HG03442 (cell line): Measurements from ENCODE around the gene SLC46A2.

Experiments used
- ATAC-seq: cut with Tn5 transposase; IDR thresholded peaks from one replicate; pipeline ENCODE4 v1.9.1; 2021; ENCODE audit warnings: mild to moderate bottlenecking, moderate library complexity; ENCODE audit not compliant: unreplicated experiment

Gene SLC46A2

DNA sequence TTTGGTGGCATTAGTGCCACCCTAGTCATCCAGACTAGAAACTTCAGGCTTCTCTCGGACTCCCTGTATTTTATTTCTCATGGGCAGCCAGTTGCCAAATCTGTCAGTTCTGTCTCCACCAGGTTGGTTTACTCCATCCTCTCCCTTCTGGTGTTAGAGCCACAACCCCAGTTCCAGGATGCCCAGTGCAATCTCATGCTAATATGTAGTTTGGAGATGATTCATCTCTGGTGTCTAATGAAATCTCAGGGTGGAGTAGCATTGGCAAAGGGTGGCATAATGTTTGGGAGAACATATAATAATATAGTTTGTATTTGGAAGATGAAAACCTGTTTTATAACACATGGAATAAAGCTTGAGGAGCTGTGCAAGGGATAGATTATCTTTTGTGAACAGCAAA lies 30.2 kb downstream of the SLC46A2 start:
- no peak for ATAC-seq

- ATAC-seq = peak; percentile 68
Observed at GRCh38 chr9:112858625-112859147, 32.0 kb downstream of the SLC46A2 start.

GRCh38 chr9:112858005-112858404 lies 32.7 kb downstream of the SLC46A2 start:
- ATAC-seq = no peak

GRCh38 chr9:112856843-112857242 lies 33.8 kb downstream of the SLC46A2 start:
- no peak for ATAC-seq

GRCh38 chr9:112856200-112856599 lies 34.5 kb downstream of the SLC46A2 start:
- ATAC-seq = no peak

DNA sequence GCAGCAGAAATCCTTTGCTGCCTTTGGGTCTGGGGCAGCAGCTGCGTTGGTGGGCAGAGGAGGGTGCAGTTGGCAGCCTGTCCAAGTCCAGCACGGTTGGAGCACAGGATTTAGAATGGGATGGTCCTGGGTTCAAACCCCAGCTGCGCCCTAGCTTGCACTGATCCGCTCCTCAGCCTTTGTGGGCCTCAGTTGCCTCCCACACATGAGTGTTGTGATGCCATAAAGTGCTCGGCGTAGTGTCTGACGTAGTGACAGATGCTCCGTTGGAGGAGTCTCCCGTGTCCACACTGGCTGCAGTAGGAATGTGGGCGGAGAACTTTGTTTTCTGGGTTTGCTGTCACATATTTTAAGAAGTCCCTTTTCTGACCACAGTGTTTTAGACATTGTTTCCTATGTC lies 36.0 kb downstream of the SLC46A2 start:
- no peak for ATAC-seq

- no peak for ATAC-seq
Observed at GRCh38 chr9:112853882-112854585, 36.6 kb downstream of the SLC46A2 start.

- ATAC-seq = no peak
Observed at GRCh38 chr9:112852741-112853504, 37.8 kb downstream of the SLC46A2 start.

DNA sequence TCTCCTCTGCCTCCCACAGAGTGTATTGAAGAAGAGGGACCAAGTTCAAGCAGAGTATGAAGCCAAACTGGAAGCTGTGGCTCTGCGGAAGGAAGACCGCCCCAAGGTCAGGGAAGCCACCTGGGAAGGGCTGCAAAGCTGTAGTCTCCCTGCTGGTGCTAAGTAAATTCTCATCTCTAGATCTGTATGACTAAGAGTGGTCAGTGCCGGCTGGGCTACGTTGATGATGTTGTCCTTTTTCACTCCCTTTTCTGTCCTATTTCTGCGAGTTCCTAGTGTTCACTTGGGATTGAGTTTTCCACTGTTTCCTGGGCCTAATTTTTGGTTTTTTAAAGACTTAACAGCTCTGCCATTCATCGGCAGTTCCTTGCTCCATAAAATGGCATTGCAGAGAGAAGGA lies 39.8 kb downstream of the SLC46A2 start:
- ATAC-seq = no peak

- ATAC-seq = no peak
Observed at GRCh38 chr9:112849363-112849922, 41.2 kb downstream of the SLC46A2 start.

DNA sequence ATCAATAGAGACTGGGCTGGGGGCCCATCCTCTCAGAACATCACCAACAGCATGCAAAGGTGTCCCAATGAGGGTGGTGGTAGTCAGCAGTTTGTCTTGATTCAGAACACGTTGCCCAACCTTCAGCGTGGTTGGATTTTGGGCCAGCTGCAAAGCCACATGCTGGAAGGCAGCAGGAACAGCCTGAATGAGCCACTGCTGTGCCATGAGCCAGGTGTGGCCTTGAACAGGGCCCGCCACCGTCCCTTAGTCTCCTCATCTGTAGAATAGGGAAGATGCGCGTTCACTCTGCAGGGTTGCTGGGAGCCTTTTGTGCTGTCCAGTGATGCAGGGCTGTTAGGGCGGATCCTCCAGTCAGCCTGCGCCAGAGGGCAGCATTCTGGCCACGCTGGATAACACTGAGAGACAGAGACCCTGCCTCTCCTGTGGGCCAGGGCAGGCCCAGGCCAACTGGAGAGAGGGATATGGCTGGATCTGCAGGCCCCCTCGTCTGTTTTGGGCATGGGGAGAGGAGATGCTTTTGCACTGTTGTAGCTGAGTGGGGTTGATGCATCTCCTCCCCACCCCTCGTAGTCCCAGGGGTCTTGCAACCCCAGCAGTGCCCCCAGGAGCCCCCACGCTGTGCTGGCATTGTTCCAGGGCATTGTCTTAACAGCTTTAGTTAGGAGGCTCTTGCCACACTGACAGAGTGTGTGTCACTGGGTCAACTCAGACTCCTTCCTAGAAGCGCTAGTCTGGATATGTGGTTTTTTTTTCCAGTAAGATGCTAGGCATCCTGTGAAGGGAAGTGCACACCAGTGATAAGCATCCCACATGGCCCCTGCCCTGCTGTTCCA lies 42.1 kb downstream of the SLC46A2 start:
- no peak for ATAC-seq

DNA sequence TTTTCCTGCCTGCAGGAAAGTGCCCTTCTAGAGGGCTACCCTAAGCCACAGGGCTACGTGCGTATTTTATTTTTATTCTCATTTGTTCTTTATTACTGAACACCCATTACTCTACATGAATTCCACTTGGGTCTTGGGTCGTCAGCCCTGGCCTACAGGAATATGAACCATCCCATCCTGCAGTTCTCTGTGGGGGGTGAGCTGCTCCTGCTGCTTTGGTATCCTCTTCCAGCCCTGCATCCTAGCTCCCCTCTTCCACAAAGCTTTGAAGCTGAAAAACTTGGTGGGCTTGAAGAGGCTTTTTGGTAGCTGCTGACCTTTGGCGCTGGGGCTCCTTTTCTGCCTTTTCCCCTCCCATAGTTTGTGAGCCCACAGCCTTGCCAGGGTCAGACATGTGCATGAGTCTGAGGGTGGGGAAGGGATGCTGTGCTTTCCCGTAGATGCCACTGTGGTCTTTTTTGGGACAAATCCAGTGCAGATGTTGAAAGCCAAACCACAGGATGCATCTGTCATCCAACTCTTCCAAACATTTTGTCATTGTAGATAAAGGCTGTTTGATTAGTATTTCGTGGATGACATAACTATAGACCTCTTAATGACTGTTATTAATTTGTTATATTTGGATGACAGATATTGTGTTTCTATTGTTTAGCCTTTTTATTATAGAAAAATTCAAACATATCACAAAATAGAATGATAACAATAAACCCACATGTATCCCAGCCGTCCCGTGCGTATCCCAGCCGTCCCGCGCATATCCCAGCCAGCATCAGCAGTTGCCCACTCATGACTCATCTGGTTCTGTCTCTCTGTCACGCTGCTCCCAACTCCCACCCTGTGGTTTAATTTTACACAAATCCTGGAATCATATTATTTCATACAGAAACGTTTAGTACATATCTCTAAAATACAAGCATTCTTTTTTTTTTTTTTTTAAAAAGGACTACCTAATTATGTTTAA lies 43.9 kb downstream of the SLC46A2 start:
- no peak for ATAC-seq

DNA sequence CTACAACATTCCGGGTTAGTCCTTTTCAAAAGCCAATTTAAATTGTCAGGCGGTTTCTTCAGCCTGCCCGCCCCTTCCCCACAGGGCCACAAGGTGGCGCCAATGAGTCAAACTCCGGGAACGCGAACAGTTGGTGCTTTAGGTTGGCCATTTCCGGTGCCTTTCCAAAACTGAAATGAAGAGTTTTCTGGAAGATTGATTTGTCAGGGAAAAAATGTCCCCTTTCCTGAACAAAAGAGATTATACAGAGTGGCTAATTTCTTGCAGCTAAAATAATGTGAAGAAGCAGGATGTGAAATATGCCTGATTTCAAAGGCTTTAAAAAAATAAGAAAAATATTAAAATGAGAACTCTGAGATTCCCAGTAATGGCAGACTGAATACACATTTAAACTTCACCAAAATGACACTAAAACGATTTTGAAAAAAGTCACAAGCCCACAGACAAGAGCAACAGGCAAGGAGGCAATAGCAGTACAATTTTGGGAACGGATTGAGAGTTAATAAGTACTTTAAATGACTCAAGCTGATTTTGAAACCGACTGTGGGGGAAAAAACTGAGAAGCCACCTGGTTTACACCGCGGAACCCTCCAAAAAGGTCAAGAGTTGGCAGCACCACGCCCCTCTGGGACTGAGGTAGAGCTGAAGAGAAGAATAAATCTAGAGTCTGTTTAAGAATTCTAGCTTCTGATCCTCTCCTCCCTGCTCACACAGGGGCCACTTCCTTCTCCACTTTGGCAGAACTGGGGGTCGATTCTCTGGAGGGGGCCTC lies 45.7 kb downstream of the SLC46A2 start:
- peak; percentile 70 for ATAC-seq

DNA sequence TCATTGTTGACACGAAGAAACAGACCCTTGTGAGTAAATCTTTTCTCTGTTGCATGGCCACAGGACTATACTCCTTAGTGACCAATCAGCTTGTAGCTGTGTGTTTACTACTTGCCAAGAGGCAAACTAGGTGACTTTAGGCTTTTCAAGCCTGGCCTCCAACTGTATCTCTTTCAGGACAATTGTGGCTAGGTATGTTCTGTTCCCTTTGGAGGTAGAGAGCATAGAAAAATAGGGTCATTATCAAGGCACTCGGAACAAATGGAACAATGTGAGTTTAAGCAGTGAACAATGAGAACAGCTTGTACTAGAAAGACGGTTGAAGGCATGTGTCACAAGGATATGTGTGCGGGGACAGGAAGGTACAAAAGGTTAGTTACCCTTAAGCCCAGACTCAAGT lies 48.1 kb downstream of the SLC46A2 start:
- no peak for ATAC-seq

- no peak for ATAC-seq
Observed at GRCh38 chr9:112841261-112841660, 49.4 kb downstream of the SLC46A2 start.

GRCh38 chr9:112839331-112839730 lies 51.3 kb downstream of the SLC46A2 start:
- ATAC-seq = no peak

DNA sequence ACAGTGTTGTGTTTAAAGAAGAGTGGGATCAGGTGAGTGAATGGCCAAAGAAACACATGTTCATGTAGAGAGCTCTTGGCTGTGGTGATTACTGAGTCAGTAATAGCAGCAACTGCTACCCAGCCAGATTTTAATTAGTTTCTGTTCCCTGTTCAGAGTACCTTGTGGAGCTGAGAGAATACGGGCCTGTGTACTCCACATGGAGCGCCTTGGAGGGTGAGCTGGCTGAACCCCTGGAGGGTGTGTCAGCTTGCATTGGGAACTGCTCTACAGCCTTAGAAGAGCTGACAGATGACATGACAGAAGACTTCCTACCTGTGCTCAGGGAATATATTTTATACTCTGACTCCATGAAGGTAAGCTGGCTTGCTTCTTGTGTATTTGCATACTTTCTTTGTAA lies 52.3 kb downstream of the SLC46A2 start:
- no peak for ATAC-seq

- no peak for ATAC-seq
Observed at GRCh38 chr9:112836394-112836793, 54.3 kb downstream of the SLC46A2 start.

GRCh38 chr9:112833081-112833480 lies 57.6 kb downstream of the SLC46A2 start:
- no peak for ATAC-seq
